Neural cell (in vitro differentiated cells): ENCODE measurements around the gene PBX1. TPM values are rescaled to one million over a fixed set of nuclear protein-coding genes. Genes with fewer than 3 reads are reported as not detected.

ENCODE experiments used
- H2AFZ ChIP-seq: fragments of 200-600, 300-800 bp; sonication (generic), shearing (Covaris generic); 2 replicates; pipeline ENCODE4 v1.6.0; 2014; ENCODE audit warnings: low read depth, mild to moderate bottlenecking, antibody characterized with exemption, low read length, moderate library complexity
- H3F3A ChIP-seq: fragments of 200-600 bp; shearing (Covaris generic); 2 replicates; pipeline ENCODE4 v1.6.1; 2016; ENCODE audit warnings: mild to moderate bottlenecking, moderate library complexity, mixed read lengths, antibody characterized with exemption, low read length; ENCODE audit not compliant: insufficient read depth, poor library complexity, severe bottlenecking
- H3K27ac ChIP-seq: fragments of 200-600, 300-800 bp; sonication (generic), shearing (Covaris generic); 2 replicates; pipeline ENCODE4 v1.5.1; 2014; ENCODE audit warnings: mild to moderate bottlenecking, low read length, moderate library complexity
- H3K27me3 ChIP-seq: fragments of 300-800, 200-600 bp; sonication (generic), shearing (Covaris generic); 2 replicates; pipeline ENCODE4 v1.6.0; 2014; ENCODE audit warnings: mild to moderate bottlenecking, low read depth, low read length, moderate library complexity; ENCODE audit not compliant: insufficient read depth
- H3K36me3 ChIP-seq: fragments of 300-800, 200-600 bp; sonication (generic), shearing (Covaris generic); 2 replicates; pipeline ENCODE4 v1.5.1; 2014; ENCODE audit warnings: mild to moderate bottlenecking, antibody characterized with exemption, low read length, moderate library complexity; ENCODE audit not compliant: insufficient read depth
- H3K4me2 ChIP-seq: fragments of 300-800, 200-600 bp; sonication (generic), shearing (Covaris generic); 2 replicates; pipeline ENCODE4 v1.6.0; 2014; ENCODE audit warnings: mild to moderate bottlenecking, low read length
- H3K4me3 ChIP-seq: fragments of 300-800, 200-600 bp; sonication (generic), shearing (Covaris generic); 2 replicates; pipeline ENCODE4 v1.5.1; 2014; ENCODE audit warnings: mild to moderate bottlenecking, low read length, moderate library complexity
- H3K79me2 ChIP-seq: fragments of 200-600 bp; shearing (Covaris generic); replicated peaks from 2 replicates; pipeline ENCODE4 v1.6.0; 2014; ENCODE audit warnings: mild to moderate bottlenecking, low read length, moderate library complexity; ENCODE audit not compliant: insufficient read depth
- H3K9ac ChIP-seq: fragments of 300-800, 200-600 bp; sonication (generic), shearing (Covaris generic); 2 replicates; pipeline ENCODE4 v1.6.1; 2016; ENCODE audit warnings: mild to moderate bottlenecking, low read length, mixed read lengths
- H3K9me2 ChIP-seq: fragments of 200-600 bp; shearing (Covaris generic); 2 replicates; pipeline ENCODE4 v1.6.1; 2016; ENCODE audit warnings: mild to moderate bottlenecking, low read length, mixed read lengths; ENCODE audit not compliant: insufficient read depth
- H3K9me3 ChIP-seq: fragments of 200-600, 300-800 bp; sonication (generic), shearing (Covaris generic); 2 replicates; pipeline ENCODE4 v1.6.1; 2016; ENCODE audit warnings: mild to moderate bottlenecking, mixed run types, low read length, moderate library complexity, mixed read lengths
- H4K20me1 ChIP-seq: fragments of 200-600 bp; shearing (Covaris generic); 2 replicates; pipeline ENCODE4 v1.6.1; 2016; ENCODE audit warnings: mild to moderate bottlenecking, mixed run types; ENCODE audit not compliant: insufficient read depth
- EP300 ChIP-seq: fragments of 450-650 bp; conservative IDR thresholded peaks from 2 replicates; pipeline ENCODE4 v1.6.1; 2014; ENCODE audit warnings: antibody characterized with exemption, mild to moderate bottlenecking, moderate library complexity; ENCODE audit not compliant: poor library complexity, severe bottlenecking
- EZH2 ChIP-seq: fragments of 200-600, 300-800 bp; shearing (Covaris generic), sonication (generic); IDR thresholded peaks from 2 replicates; pipeline ENCODE4 v1.6.1; 2014; ENCODE audit warnings: antibody characterized with exemption, low read length, borderline replicate concordance, mild to moderate bottlenecking; ENCODE audit not compliant: insufficient read depth, poor library complexity, severe bottlenecking
- MXI1 ChIP-seq: fragments of 450-650 bp; conservative IDR thresholded peaks from 2 replicates; pipeline ENCODE4 v1.6.1; 2014; ENCODE audit warnings: antibody characterized with exemption, mild to moderate bottlenecking; ENCODE audit not compliant: poor library complexity, severe bottlenecking
- POLR2AphosphoS5 ChIP-seq: IDR thresholded peaks from 2 replicates; pipeline ENCODE4 v1.6.1; 2012
- RAD21 ChIP-seq: fragments of 450-650 bp; conservative IDR thresholded peaks from 2 replicates; pipeline ENCODE4 v1.6.1; 2014; ENCODE audit warnings: antibody characterized with exemption, mild to moderate bottlenecking, moderate library complexity
- SMC3 ChIP-seq: fragments of 450-650 bp; conservative IDR thresholded peaks from 2 replicates; pipeline ENCODE4 v1.6.1; 2014; ENCODE audit warnings: antibody characterized with exemption, mild to moderate bottlenecking, moderate library complexity; ENCODE audit not compliant: poor library complexity
- TAF1 ChIP-seq: IDR thresholded peaks from 2 replicates; pipeline ENCODE4 v1.6.1; 2012; ENCODE audit warnings: low read depth
- polyA plus RNA-seq: library from polyadenylated mRNA; depleted of rRNA; stranded (reverse); fragments of >200 nt; gene quantifications from 2 replicates; pipeline ENCODE4 v1.2.3, GENCODE V29; 2014
- TF ChIP-seq, protein P1 (sequence below): IDR thresholded peaks from 2 replicates; pipeline ENCODE4 v1.6.1; 2012; ENCODE audit warnings: borderline replicate concordance
- TF ChIP-seq, protein P2 (sequence below): fragments of 450-650 bp; IDR thresholded peaks from 2 replicates; pipeline ENCODE4 v1.5.1; 2014; ENCODE audit warnings: antibody characterized with exemption, mild to moderate bottlenecking, moderate library complexity; ENCODE audit not compliant: poor library complexity, severe bottlenecking

Gene PBX1
- polyA plus RNA-seq, 1 donor from 2014 or later, result 42.4 TPM

DNA sequence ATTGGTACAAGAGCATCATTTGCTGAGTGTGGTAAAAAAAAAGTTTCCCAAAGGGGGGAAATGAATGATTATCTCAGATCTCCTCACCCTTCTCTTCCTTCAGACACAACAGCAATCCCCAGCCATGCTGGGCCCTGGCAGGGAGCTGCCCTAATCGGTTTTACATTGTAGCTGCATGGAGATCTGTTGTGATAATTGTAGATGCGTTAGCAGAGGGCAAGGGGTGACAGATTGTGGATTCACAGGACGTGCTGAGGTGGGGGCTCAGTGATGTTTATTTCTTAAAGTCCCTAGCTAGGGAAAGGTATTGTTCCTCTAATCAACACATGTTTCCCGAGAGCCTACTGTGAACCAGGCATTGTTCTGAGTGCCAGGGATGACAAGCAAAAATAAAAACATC is 304.1 kb downstream of the PBX1 start:
- Histone ChIP-seq H4K20me1 (no peaks in the 10 kb centered on the region), H3K9me3 (no peaks in the 10 kb centered on the region), H3K27ac (no peak overlapping the region), H3K9me2 (no peaks in the 10 kb centered on the region), H3K36me3 (no peaks in the 10 kb centered on the region), H2AFZ (no peak overlapping the region), H3K9ac (no peak overlapping the region), H3K4me3 (no peak overlapping the region), H3K27me3 (no peaks in the 10 kb centered on the region), H3K79me2 (no peaks in the 10 kb centered on the region), H3K4me2 (no peak overlapping the region), H3F3A (no peaks in the 10 kb centered on the region)
- TF ChIP-seq SMC3 (no peak), EZH2 (no peak), POLR2AphosphoS5 (no peak)

DNA sequence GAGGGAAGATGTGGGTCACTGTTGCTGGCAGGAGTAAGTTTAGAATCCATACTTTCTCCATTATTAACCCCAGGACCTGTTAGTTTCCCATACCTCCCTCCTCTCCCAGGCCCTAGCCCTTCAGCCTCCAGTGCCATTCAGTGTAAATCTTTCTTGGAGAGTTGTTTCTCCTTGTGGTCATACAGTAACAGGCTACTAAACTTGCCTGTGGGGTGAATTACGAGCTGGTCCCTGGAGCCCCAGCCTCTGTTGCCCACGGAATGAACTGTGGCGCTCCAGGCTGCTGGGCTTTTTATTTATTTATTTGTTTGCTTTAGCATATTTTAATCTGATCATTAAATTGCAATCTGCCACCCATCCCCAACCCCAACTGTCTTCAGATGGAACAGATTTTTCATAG is 305.2 kb downstream of the PBX1 start:
- no peaks in the 10 kb centered on the region for H3F3A ChIP-seq
- TF ChIP-seq RAD21, result no peak
- no peak for TF ChIP-seq POLR2AphosphoS5
- TF ChIP-seq MXI1, result no peak
- TF ChIP-seq TAF1, result no peak
- TF ChIP-seq, protein P1, sequence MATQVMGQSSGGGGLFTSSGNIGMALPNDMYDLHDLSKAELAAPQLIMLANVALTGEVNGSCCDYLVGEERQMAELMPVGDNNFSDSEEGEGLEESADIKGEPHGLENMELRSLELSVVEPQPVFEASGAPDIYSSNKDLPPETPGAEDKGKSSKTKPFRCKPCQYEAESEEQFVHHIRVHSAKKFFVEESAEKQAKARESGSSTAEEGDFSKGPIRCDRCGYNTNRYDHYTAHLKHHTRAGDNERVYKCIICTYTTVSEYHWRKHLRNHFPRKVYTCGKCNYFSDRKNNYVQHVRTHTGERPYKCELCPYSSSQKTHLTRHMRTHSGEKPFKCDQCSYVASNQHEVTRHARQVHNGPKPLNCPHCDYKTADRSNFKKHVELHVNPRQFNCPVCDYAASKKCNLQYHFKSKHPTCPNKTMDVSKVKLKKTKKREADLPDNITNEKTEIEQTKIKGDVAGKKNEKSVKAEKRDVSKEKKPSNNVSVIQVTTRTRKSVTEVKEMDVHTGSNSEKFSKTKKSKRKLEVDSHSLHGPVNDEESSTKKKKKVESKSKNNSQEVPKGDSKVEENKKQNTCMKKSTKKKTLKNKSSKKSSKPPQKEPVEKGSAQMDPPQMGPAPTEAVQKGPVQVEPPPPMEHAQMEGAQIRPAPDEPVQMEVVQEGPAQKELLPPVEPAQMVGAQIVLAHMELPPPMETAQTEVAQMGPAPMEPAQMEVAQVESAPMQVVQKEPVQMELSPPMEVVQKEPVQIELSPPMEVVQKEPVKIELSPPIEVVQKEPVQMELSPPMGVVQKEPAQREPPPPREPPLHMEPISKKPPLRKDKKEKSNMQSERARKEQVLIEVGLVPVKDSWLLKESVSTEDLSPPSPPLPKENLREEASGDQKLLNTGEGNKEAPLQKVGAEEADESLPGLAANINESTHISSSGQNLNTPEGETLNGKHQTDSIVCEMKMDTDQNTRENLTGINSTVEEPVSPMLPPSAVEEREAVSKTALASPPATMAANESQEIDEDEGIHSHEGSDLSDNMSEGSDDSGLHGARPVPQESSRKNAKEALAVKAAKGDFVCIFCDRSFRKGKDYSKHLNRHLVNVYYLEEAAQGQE, result no peak
- no peak for TF ChIP-seq EP300
- TF ChIP-seq, protein P2, sequence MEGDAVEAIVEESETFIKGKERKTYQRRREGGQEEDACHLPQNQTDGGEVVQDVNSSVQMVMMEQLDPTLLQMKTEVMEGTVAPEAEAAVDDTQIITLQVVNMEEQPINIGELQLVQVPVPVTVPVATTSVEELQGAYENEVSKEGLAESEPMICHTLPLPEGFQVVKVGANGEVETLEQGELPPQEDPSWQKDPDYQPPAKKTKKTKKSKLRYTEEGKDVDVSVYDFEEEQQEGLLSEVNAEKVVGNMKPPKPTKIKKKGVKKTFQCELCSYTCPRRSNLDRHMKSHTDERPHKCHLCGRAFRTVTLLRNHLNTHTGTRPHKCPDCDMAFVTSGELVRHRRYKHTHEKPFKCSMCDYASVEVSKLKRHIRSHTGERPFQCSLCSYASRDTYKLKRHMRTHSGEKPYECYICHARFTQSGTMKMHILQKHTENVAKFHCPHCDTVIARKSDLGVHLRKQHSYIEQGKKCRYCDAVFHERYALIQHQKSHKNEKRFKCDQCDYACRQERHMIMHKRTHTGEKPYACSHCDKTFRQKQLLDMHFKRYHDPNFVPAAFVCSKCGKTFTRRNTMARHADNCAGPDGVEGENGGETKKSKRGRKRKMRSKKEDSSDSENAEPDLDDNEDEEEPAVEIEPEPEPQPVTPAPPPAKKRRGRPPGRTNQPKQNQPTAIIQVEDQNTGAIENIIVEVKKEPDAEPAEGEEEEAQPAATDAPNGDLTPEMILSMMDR, result no peak
- TF ChIP-seq EZH2, result no peak
- no peak for TF ChIP-seq SMC3
- H3K27me3 ChIP-seq, result no peaks in the 10 kb centered on the region
- H3K9me3 ChIP-seq, result no peaks in the 10 kb centered on the region
- no peak overlapping the region for H3K4me2 ChIP-seq
- no peaks in the 10 kb centered on the region for H3K9me2 ChIP-seq
- no peak overlapping the region for H3K27ac ChIP-seq
- H3K36me3 ChIP-seq, result no peaks in the 10 kb centered on the region
- H2AFZ ChIP-seq, result no peak overlapping the region
- no peaks in the 10 kb centered on the region for H3K79me2 ChIP-seq
- H4K20me1 ChIP-seq, result no peaks in the 10 kb centered on the region
- no peak overlapping the region for H3K9ac ChIP-seq
- H3K4me3 ChIP-seq, result no peak overlapping the region

DNA sequence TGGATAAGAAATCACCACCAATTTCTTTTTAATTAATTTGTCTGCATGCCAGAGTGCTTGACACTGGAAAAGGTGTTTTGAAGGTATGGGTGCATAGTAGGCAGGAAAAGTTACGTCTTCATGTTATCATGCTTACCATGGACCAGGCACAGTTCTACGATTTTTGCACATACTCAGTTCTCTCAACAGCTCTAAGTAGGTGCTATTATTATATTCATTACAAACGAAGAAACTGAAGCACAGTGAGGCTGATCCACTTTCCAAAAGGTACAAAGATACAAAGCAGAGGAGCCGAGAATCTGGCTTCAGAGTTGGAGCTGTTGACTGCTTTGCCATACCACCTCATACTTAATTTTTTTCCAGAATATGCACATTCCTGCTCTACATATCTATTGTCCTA is 306.4 kb downstream of the PBX1 start:
- TF ChIP-seq POLR2AphosphoS5 (no peak), EZH2 (no peak)
- TF ChIP-seq, protein P2, result no peak
- TF ChIP-seq, protein P1, result no peak
- no peak overlapping the region for H3K27ac ChIP-seq
- no peaks in the 10 kb centered on the region for H4K20me1 ChIP-seq
- no peaks in the 10 kb centered on the region for H3K27me3 ChIP-seq
- no peak overlapping the region for H3K4me2 ChIP-seq
- no peaks in the 10 kb centered on the region for H3K79me2 ChIP-seq
- H3F3A ChIP-seq, result no peaks in the 10 kb centered on the region
- no peaks in the 10 kb centered on the region for H3K9me2 ChIP-seq
- H2AFZ ChIP-seq, result no peak overlapping the region
- H3K9ac ChIP-seq, result no peak overlapping the region
- H3K36me3 ChIP-seq, result no peaks in the 10 kb centered on the region
- H3K9me3 ChIP-seq, result no peaks in the 10 kb centered on the region
- H3K4me3 ChIP-seq, result no peak overlapping the region
